Lower leg skin (tissue), 4 donors: ENCODE data around the gene RNU1-1. TPM values are rescaled to one million over a fixed set of nuclear protein-coding genes. Genes with fewer than 3 reads are reported as not detected.
"Not testable (repeated sequence)": the region's sequence is repeated elsewhere in the genome, so short reads cannot be mapped to it uniquely, and the experiment has no call there.

Experiments
- DNase-seq, 2 donors: peaks; one replicate each; pipeline ENCODE4 v3.0.0-alpha.2; 2019; ENCODE audit warnings: low spot score in 2 of 2
- H3K4me3 ChIP-seq: fragments of 200-600 bp; sonication (generic); 2 replicates; pipeline ENCODE4 v1.5.1; 2017; ENCODE audit warnings: mild to moderate bottlenecking, low read depth; ENCODE audit not compliant: poor library complexity, severe bottlenecking
- CTCF ChIP-seq, 3 donors: fragments of 450-650 bp; IDR thresholded peaks; one replicate each; pipeline ENCODE4 v1.5.1; 2016; ENCODE audit warnings: antibody characterized with exemption in 3 of 3, mild to moderate bottlenecking in 3 of 3, moderate library complexity in 2 of 3
- POLR2A ChIP-seq, 2 donors: fragments of 450-650 bp; IDR thresholded peaks; one replicate each; pipeline ENCODE4 v1.6.1; 2016 to 2017; ENCODE audit warnings: antibody characterized with exemption in 2 of 2, mild to moderate bottlenecking in 1 of 2, moderate library complexity in 1 of 2
- WGBS, 2 donors: methylation state at CpG; one replicate each; pipeline ENCODE4 v1.1.5; 2018; 5-methylcytosine and 5-hydroxymethylcytosine counted together
- intact Hi-C: fragments of 100-400 bp; cut with DNase I; formaldehyde crosslinking; loops from one replicate; pipeline ENCODE4 v1.15.0; 2023; ENCODE audit warnings: low total_unique reads
- total RNA-seq, 4 donors: library from RNA; depleted of rRNA; stranded (reverse); fragments of >200 nt; gene quantifications; one replicate each; pipeline ENCODE4 v1.1.0, GENCODE V29; 2016

The RNU1-1 gene
- total RNA-seq, 4 donors from 2014 or later, result under 0.01 TPM; not detected in 1

DNA sequence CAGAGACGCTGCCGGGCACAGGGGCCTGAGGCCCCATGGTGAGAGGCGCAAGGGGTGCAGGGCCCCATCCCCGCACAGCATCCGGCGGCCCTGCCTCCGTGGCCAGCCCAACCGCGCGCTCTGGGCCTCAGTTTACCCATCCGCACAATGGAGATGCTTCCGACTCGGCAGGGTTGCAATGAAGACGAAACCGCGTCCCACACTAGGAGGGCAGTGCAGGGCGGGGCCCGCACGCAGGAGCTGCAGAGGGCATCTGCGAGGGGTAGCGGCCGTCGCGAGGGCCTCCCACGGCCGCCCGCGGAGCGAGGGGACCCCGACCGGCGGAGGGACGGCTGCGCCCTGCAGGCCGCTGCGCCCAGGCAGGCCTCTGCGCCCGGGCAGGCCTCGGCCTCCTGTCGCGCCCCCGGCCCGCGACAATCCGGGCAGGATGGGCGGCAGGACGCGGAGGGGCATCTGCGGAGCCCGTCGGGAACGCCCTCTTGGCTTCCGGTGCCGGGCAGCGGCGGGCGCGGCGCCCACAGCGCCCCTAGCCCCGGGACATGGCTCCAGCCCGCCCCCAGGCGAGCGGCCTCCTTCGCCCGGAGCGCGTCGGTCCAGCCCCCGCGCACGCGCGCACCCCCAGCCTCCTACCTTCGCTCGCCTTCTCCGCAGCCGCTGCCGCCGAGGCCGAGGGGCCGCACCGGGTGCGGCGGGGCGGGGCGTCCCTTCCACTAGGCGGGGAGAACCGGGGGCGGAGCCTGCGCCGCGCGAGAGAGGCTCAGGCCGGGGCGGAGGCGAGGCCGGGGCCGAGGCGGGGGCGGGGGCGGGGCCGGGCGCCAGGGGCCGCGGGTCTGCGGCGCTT, 15.3 kb downstream of the RNU1-1 start:
- DNase-seq, result peak; percentile 80 to 97
- intact Hi-C loops, result no loop called here
- peak overlapping the region; percentile 75 for H3K4me3 ChIP-seq
- WGBS, 2 donors, result 0 to 1% methylated on average over 21 to 29 of the region's 108 CpGs
- TF ChIP-seq POLR2A (IDR thresholded peaks at IDR 0.05), result no peak
- TF ChIP-seq CTCF (IDR thresholded peaks at IDR 0.05), result no peak

DNA sequence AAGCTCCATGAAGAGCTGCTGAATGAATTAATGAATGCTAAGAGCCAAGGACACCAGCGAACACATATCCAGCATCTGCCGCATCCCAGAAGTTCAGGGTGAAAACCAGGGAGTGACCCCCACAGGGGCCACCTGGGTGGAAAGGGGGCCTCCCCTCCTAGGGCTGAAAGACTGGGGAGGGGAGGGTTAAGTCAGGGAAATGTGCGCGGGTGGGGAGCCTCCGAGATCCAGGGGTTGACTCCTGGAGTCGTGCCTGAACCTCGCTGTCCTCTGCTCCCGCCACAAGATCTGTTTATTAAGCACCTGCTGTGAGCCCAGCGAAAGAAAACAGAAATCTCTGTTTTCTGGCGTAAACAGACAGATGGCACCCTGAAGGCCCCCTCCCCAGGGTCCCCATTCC, 16.0 kb downstream of the RNU1-1 start:
- intact Hi-C loops, DNase-seq, H3K4me3 ChIP-seq: not testable (repeated sequence)
- 32 to 38% methylated on average over 10 of the region's 10 CpGs for WGBS, 2 donors

- WGBS, 2 donors, result 88 to 94% methylated on average over 5 of the region's 5 CpGs
- H3K4me3 ChIP-seq, DNase-seq, intact Hi-C loops: not testable (repeated sequence)
These were observed 16.6 kb downstream of the RNU1-1 start for GRCh38 chr1:16497474-16497904.

DNA sequence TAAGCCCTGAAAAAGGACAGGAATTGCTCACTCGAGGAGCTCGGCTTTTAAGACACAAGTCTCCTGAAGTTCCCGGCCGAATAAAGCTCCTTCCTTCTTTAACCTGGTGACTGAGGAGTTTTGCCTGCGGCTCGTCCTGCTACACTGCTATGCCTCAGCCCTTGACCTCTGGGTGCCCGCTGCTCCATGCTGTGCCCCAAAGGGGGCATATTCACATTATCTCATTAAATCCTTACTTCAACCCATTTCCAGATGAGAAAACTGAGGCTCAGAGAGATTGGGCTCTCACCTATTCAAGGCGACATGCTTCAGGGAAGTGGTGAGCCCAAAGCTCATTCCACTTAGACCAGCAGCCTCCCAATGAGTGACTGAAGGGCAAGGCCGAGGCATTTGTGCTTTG, 20.4 kb downstream of the RNU1-1 start:
- DNase-seq, intact Hi-C loops, H3K4me3 ChIP-seq: not testable (repeated sequence)
- 82 to 83% methylated on average over 9 of the region's 9 CpGs for WGBS, 2 donors

DNA sequence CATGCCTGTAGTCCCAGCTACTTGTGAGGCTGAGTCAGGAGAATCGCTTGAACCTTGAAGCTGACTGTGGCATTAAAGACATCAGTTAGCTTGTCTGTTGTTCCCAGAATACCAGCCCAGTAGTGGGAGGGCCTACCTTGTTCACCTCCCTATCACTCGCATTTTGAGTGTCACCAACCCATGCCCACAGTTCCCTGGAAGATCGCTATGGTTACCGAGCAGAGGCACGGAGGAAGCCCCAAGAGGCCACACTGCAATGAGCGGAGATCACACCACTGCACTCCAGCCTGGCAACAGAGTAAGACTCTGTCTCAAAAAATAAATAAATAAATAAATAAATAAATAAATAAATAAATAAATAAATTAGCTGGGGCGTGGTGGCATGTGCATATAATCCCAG, 21.1 kb downstream of the RNU1-1 start:
- DNase-seq, H3K4me3 ChIP-seq, intact Hi-C loops: not testable (repeated sequence)
- WGBS, 2 donors, result 80 to 82% methylated on average over 7 of the region's 7 CpGs

DNA sequence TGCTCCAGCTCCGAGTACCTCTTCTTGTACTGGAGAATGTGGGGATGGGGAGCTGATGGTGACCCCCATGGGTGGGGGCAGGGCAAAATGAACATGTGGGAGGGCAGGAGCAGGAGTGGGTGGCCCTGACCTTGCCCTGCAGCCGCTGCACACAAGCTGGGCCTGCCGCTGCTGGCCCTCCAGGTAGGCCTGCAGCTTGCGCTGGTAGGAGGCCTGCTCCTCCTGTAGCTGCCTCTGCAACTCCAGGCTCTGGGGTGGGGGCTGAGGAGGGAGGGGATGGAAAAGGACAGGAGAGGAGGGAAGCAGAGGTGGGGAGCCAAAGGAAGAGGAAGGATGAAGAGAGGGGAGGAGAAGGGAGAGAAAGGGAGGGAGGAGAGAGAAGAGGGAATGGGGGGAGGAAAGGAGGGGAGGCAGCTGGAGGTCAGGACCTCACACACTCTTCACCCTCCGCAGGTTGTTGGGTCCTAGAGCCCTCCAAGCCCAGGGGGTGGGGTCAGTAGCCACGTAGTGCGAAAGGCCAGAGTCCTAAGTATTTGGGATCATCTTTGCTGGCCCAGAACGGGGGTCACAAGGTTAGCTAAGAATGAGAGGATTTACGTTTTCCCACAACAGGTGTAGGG, 22.9 kb downstream of the RNU1-1 start:
- intact Hi-C loops, result no loop called here
- TF ChIP-seq CTCF (IDR thresholded peaks at IDR 0.05), result no peak
- no peak for TF ChIP-seq POLR2A (IDR thresholded peaks at IDR 0.05)
- 85 to 86% methylated on average over 9 of the region's 9 CpGs for WGBS, 2 donors
- no peak for DNase-seq
- no peak overlapping the region for H3K4me3 ChIP-seq

GRCh38 chr1:16489195-16489880, 24.7 kb downstream of the RNU1-1 start:
- DNase-seq, H3K4me3 ChIP-seq, intact Hi-C loops: not testable (repeated sequence)
- WGBS, 2 donors, result 90 to 91% methylated on average over 9 of the region's 9 CpGs

- H3K4me3 ChIP-seq, DNase-seq, intact Hi-C loops: not testable (repeated sequence)
These were observed 27.1 kb downstream of the RNU1-1 start for GRCh38 chr1:16487011-16487410.

DNA sequence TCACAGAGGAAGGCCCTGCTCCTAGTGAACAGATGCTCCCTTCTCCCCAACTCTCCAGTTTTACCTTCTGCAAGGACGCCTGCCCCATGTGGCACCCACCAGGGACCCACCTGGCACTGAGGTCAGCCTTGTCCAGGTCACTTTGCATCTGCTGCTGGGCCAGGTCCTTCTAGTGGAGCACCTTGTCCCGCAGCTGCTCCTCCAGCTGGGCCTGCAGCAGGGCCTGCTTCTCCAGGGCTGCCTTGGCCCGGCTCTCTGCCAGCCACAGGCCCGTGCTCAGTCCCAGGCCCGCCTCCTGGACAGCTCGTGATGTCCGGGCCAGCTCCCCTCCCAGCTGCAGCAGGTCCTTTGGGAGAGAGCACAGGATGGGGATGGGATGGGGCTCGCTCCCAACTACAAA, 27.8 kb downstream of the RNU1-1 start:
- H3K4me3 ChIP-seq, DNase-seq, intact Hi-C loops: not testable (repeated sequence)
- 89 to 90% methylated on average over 8 of the region's 8 CpGs for WGBS, 2 donors
